A673 (cell line): ENCODE data around the gene CD6.

Experiments
- EZH2 ChIP-seq: fragments of 200-600 bp; sonication (generic); IDR thresholded peaks from 2 replicates; pipeline ENCODE4 v1.6.1; 2017; ENCODE audit warnings: borderline replicate concordance, low read depth, mild to moderate bottlenecking, mixed read lengths, antibody characterized with exemption, low read length; ENCODE audit not compliant: poor library complexity, severe bottlenecking
- TF ChIP-seq, protein P1 (sequence below): fragments of 300-800, 200-600 bp; sonication (generic); conservative IDR thresholded peaks from 2 replicates; pipeline ENCODE4 v1.5.1; 2017; ENCODE audit warnings: low read depth, mild to moderate bottlenecking, antibody characterized with exemption, low read length, moderate library complexity, mixed read lengths

- TF ChIP-seq, protein P1, sequence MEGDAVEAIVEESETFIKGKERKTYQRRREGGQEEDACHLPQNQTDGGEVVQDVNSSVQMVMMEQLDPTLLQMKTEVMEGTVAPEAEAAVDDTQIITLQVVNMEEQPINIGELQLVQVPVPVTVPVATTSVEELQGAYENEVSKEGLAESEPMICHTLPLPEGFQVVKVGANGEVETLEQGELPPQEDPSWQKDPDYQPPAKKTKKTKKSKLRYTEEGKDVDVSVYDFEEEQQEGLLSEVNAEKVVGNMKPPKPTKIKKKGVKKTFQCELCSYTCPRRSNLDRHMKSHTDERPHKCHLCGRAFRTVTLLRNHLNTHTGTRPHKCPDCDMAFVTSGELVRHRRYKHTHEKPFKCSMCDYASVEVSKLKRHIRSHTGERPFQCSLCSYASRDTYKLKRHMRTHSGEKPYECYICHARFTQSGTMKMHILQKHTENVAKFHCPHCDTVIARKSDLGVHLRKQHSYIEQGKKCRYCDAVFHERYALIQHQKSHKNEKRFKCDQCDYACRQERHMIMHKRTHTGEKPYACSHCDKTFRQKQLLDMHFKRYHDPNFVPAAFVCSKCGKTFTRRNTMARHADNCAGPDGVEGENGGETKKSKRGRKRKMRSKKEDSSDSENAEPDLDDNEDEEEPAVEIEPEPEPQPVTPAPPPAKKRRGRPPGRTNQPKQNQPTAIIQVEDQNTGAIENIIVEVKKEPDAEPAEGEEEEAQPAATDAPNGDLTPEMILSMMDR, result no peak
- TF ChIP-seq EZH2, result no peak
Measured at GRCh38 chr11:60993615-60994014, 22.1 kb downstream of the CD6 start.
